HAP-1 (cell line): ENCODE results near the gene EFHD1.

Experiments used
- DNase-seq, 2 experiments: peaks; one replicate each; pipeline ENCODE4 v3.0.0-alpha.2; 2016 to 2020; ENCODE audit warnings: low spot score in 2 of 2
- H3K27me3 ChIP-seq: fragments of 250-450 bp; sonication (Bioruptor Pico); 2 replicates; pipeline ENCODE4 v1.5.1; 2020; ENCODE audit warnings: low read depth, mild to moderate bottlenecking, moderate library complexity
- H3K36me3 ChIP-seq: fragments of 250-450 bp; sonication (Bioruptor Pico); replicated peaks from 2 replicates; pipeline ENCODE4 v1.5.1; 2020; ENCODE audit warnings: mild to moderate bottlenecking
- H3K4me1 ChIP-seq: fragments of 250-450 bp; sonication (Bioruptor Pico); 2 replicates; pipeline ENCODE4 v1.5.1; 2020; ENCODE audit warnings: mild to moderate bottlenecking
- H3K4me3 ChIP-seq: fragments of 250-450 bp; sonication (Bioruptor Pico); 2 replicates; pipeline ENCODE4 v1.5.1; 2020; ENCODE audit warnings: mild to moderate bottlenecking, moderate library complexity
- H3K9me3 ChIP-seq: fragments of 250-450 bp; sonication (Bioruptor Pico); 2 replicates; pipeline ENCODE4 v1.5.1; 2020; ENCODE audit warnings: mild to moderate bottlenecking, moderate library complexity
- in situ Hi-C: fragments of 300-500 bp; cut with MboI; formaldehyde crosslinking; loops from 3 replicates; pipeline ENCODE4 v1.14.3; 2020; ENCODE audit warnings: low sequenced_read_pairs, inconsistent platforms, mixed read lengths

The EFHD1 gene

GRCh38 chr2:232604535-232604934 lies 28.9 kb upstream of the EFHD1 start:
- Histone ChIP-seq H3K9me3 (no peaks in the 10 kb centered on the region), H3K4me1 (peaks cover 3% of the 10 kb centered on the region; the same call in 1 of the 2 replicates), H3K27me3 (no peaks in the 10 kb centered on the region), H3K36me3 (no peaks in the 10 kb centered on the region), H3K4me3 (no peak overlapping the region)
- in situ Hi-C loops = loop anchor here (10.0 to 25.0 kb wide), 2 partner anchors 433 to 650 kb away; partner anchors contain the start of genes ATG16L1 and NEU2
- no peak for DNase-seq

- H3K36me3 ChIP-seq = no peaks in the 10 kb centered on the region
- no peaks in the 10 kb centered on the region for H3K9me3 ChIP-seq
- H3K27me3 ChIP-seq = no peaks in the 10 kb centered on the region
- peaks cover 8% of the 10 kb centered on the region; the same call in 1 of the 2 replicates for H3K4me1 ChIP-seq
- DNase-seq = no peak
- in situ Hi-C loops = loop anchor here (10.0 to 25.0 kb wide), 2 partner anchors 430 to 648 kb away; partner anchors contain the start of genes ATG16L1 and NEU2
- no peak overlapping the region for H3K4me3 ChIP-seq
These were observed 26.4 kb upstream of the EFHD1 start for GRCh38 chr2:232607011-232607410.

GRCh38 chr2:232609607-232610006 lies 23.8 kb upstream of the EFHD1 start:
- Histone ChIP-seq H3K9me3 (no peaks in the 10 kb centered on the region), H3K4me1 (peaks cover 8% of the 10 kb centered on the region; the same call in 1 of the 2 replicates), H3K36me3 (no peaks in the 10 kb centered on the region), H3K27me3 (no peaks in the 10 kb centered on the region), H3K4me3 (no peak overlapping the region)
- in situ Hi-C loops = loop anchor here (10.0 to 25.0 kb wide), 2 partner anchors 428 to 645 kb away; partner anchors contain the start of genes ATG16L1 and NEU2
- no peak for DNase-seq

GRCh38 chr2:232610081-232610480 lies 23.3 kb upstream of the EFHD1 start:
- peaks cover 8% of the 10 kb centered on the region; the same call in 1 of the 2 replicates for H3K4me1 ChIP-seq
- no peaks in the 10 kb centered on the region for H3K9me3 ChIP-seq
- in situ Hi-C loops = loop anchor here (25.0 kb wide), 1 partner anchor 427 kb away; the partner anchor contains the start of gene NEU2
- no peaks in the 10 kb centered on the region for H3K36me3 ChIP-seq
- no peak for DNase-seq
- no peaks in the 10 kb centered on the region for H3K27me3 ChIP-seq
- H3K4me3 ChIP-seq = no peak overlapping the region

- in situ Hi-C loops = loop anchor here (25.0 kb wide), 1 partner anchor 426 kb away; the partner anchor contains the start of gene NEU2
- DNase-seq = no peak
- no peaks in the 10 kb centered on the region for H3K27me3 ChIP-seq
- H3K9me3 ChIP-seq = no peaks in the 10 kb centered on the region
- peaks cover 5% of the 10 kb centered on the region; the same call in 1 of the 2 replicates for H3K4me1 ChIP-seq
- H3K36me3 ChIP-seq = no peaks in the 10 kb centered on the region
- H3K4me3 ChIP-seq = no peak overlapping the region
These were observed 22.3 kb upstream of the EFHD1 start for GRCh38 chr2:232611061-232611460.

- H3K4me1 ChIP-seq = peaks cover 5% of the 10 kb centered on the region; the same call in 1 of the 2 replicates
- in situ Hi-C loops = loop anchor here (25.0 kb wide), 1 partner anchor 426 kb away; the partner anchor contains the start of gene NEU2
- no peaks in the 10 kb centered on the region for H3K36me3 ChIP-seq
- H3K27me3 ChIP-seq = no peaks in the 10 kb centered on the region
- DNase-seq = peak; percentile 41 to 91
- no peaks in the 10 kb centered on the region for H3K9me3 ChIP-seq
- no peak overlapping the region for H3K4me3 ChIP-seq
These were observed 21.7 kb upstream of the EFHD1 start for GRCh38 chr2:232611559-232612218.

- in situ Hi-C loops = loop anchor here (25.0 kb wide), 1 partner anchor 424 kb away; the partner anchor contains the start of gene NEU2
- H3K4me3 ChIP-seq = no peak overlapping the region
- DNase-seq = no peak
- no peaks in the 10 kb centered on the region for H3K27me3 ChIP-seq
- no peaks in the 10 kb centered on the region for H3K36me3 ChIP-seq
- peaks cover 5% of the 10 kb centered on the region; the same call in 1 of the 2 replicates for H3K4me1 ChIP-seq
- no peaks in the 10 kb centered on the region for H3K9me3 ChIP-seq
These were observed 19.8 kb upstream of the EFHD1 start for GRCh38 chr2:232613538-232614134.

- in situ Hi-C loops = loop anchor here (25.0 kb wide), 1 partner anchor 422 kb away; the partner anchor contains the start of gene NEU2
- Histone ChIP-seq H3K9me3 (no peaks in the 10 kb centered on the region), H3K27me3 (no peaks in the 10 kb centered on the region), H3K4me1 (peaks cover 5% of the 10 kb centered on the region; the same call in 1 of the 2 replicates), H3K36me3 (no peaks in the 10 kb centered on the region), H3K4me3 (no peak overlapping the region)
- DNase-seq = no peak
These were observed 18.1 kb upstream of the EFHD1 start for GRCh38 chr2:232615339-232615738.

GRCh38 chr2:232621186-232621585 lies 12.2 kb upstream of the EFHD1 start:
- no peaks in the 10 kb centered on the region for H3K4me1 ChIP-seq
- H3K27me3 ChIP-seq = no peaks in the 10 kb centered on the region
- in situ Hi-C loops = loop anchor here (25.0 kb wide), 1 partner anchor 416 kb away; the partner anchor contains the start of gene NEU2
- H3K4me3 ChIP-seq = no peak overlapping the region
- no peak for DNase-seq
- H3K36me3 ChIP-seq = no peaks in the 10 kb centered on the region
- no peaks in the 10 kb centered on the region for H3K9me3 ChIP-seq

- in situ Hi-C loops = loop anchor here (25.0 kb wide), 1 partner anchor 415 kb away; the partner anchor contains the start of gene NEU2
- no peaks in the 10 kb centered on the region for H3K27me3 ChIP-seq
- no peak overlapping the region for H3K4me3 ChIP-seq
- no peaks in the 10 kb centered on the region for H3K36me3 ChIP-seq
- H3K4me1 ChIP-seq = no peaks in the 10 kb centered on the region
- H3K9me3 ChIP-seq = no peaks in the 10 kb centered on the region; the same call in 1 of the 2 replicates
- no peak for DNase-seq
These were observed 10.8 kb upstream of the EFHD1 start for GRCh38 chr2:232622563-232622962.

GRCh38 chr2:232623768-232624765 lies 9.3 kb upstream of the EFHD1 start:
- no peaks in the 10 kb centered on the region; the same call in 1 of the 2 replicates for H3K9me3 ChIP-seq
- no peak overlapping the region for H3K4me3 ChIP-seq
- no peaks in the 10 kb centered on the region for H3K36me3 ChIP-seq
- no peaks in the 10 kb centered on the region for H3K4me1 ChIP-seq
- DNase-seq = no peak
- in situ Hi-C loops = loop anchor here (25.0 kb wide), 1 partner anchor 413 kb away; the partner anchor contains the start of gene NEU2
- no peaks in the 10 kb centered on the region for H3K27me3 ChIP-seq

GRCh38 chr2:232626584-232626983 lies 6.8 kb upstream of the EFHD1 start:
- in situ Hi-C loops = no loop called here
- DNase-seq = no peak
- no peaks in the 10 kb centered on the region for H3K36me3 ChIP-seq

More at GRCh38 chr2:232626584-232626983, 6.8 kb upstream of the EFHD1 start:
- Histone ChIP-seq H3K4me3 (no peak overlapping the region), H3K4me1 (no peaks in the 10 kb centered on the region), H3K27me3 (no peaks in the 10 kb centered on the region), H3K9me3 (no peaks in the 10 kb centered on the region; the same call in 1 of the 2 replicates)
